GM18951 (cell line): Measurements from ENCODE around the gene OR4E1.
"Not testable (repeated sequence)": the region's sequence is repeated elsewhere in the genome, so short reads cannot be mapped to it uniquely, and the experiment has no call there.

Experiments used
- POLR2A ChIP-seq: IDR thresholded peaks from 4 replicates; pipeline ENCODE4 v1.6.1; 2011; ENCODE audit warnings: mild to moderate bottlenecking; ENCODE audit not compliant: insufficient read length, insufficient read depth; ENCODE audit errors: extremely low read depth
- in situ Hi-C: fragments of 300-500 bp; cut with MboI; formaldehyde crosslinking; loops from one replicate; pipeline ENCODE4 v1.12.0; 2022; ENCODE audit warnings: low sequenced_read_pairs, mixed read lengths, inconsistent platforms; ENCODE audit not compliant: unreplicated experiment

The OR4E1 gene

GRCh38 chr14:21675566-21675965 lies 1.9 kb upstream of the OR4E1 start:
- in situ Hi-C loops, result no loop called here
- no peak for TF ChIP-seq POLR2A

GRCh38 chr14:21672116-21672515 lies 1.5 kb downstream of the OR4E1 start:
- in situ Hi-C loops, result no loop called here
- TF ChIP-seq POLR2A, result no peak

GRCh38 chr14:21671371-21671770 lies 2.2 kb downstream of the OR4E1 start:
- in situ Hi-C loops, result no loop called here

GRCh38 chr14:21669284-21669683 lies 4.3 kb downstream of the OR4E1 start:
- in situ Hi-C loops, result no loop called here
- no peak for TF ChIP-seq POLR2A

More at GRCh38 chr14:21671371-21671770, 2.2 kb downstream of the OR4E1 start:
- TF ChIP-seq POLR2A, result no peak

GRCh38 chr14:21668377-21668776 lies 5.2 kb downstream of the OR4E1 start:
- TF ChIP-seq POLR2A, result no peak
- in situ Hi-C loops, result no loop called here

GRCh38 chr14:21656980-21657379 lies 16.6 kb downstream of the OR4E1 start:
- in situ Hi-C loops, result no loop called here
- TF ChIP-seq POLR2A, result no peak

GRCh38 chr14:21654215-21654614 lies 19.4 kb downstream of the OR4E1 start:
- no peak for TF ChIP-seq POLR2A
- in situ Hi-C loops, result no loop called here

GRCh38 chr14:21653331-21653885 lies 20.2 kb downstream of the OR4E1 start, which contains the start of gene OR4E2:
TSS of gene OR4E2 (plus strand) at chr14:21653835. CDS start at chr14:21665083, 11,248 bp downstream.
- in situ Hi-C loops, result no loop called here

GRCh38 chr14:21652209-21652808 lies 21.3 kb downstream of the OR4E1 start:
- in situ Hi-C loops, result no loop called here

More at GRCh38 chr14:21653331-21653885, 20.2 kb downstream of the OR4E1 start, which contains the start of gene OR4E2:
- no peak for TF ChIP-seq POLR2A

GRCh38 chr14:21647380-21647779 lies 26.2 kb downstream of the OR4E1 start:
- no peak for TF ChIP-seq POLR2A
- in situ Hi-C loops, result no loop called here

More at GRCh38 chr14:21652209-21652808, 21.3 kb downstream of the OR4E1 start:
- TF ChIP-seq POLR2A, result no peak

GRCh38 chr14:21643407-21643806 lies 30.2 kb downstream of the OR4E1 start:
- no peak for TF ChIP-seq POLR2A
- in situ Hi-C loops, result no loop called here

- no peak for TF ChIP-seq POLR2A
These were observed 30.9 kb downstream of the OR4E1 start for GRCh38 chr14:21642683-21643082.

GRCh38 chr14:21634840-21635239 lies 38.8 kb downstream of the OR4E1 start, which contains the start of gene OR10G2:
TSS of gene OR10G2 (minus strand) at chr14:21634940. CDS start at chr14:21634842, 98 bp downstream.
- TF ChIP-seq POLR2A, result no peak
- in situ Hi-C loops, result no loop called here

More at GRCh38 chr14:21642683-21643082, 30.9 kb downstream of the OR4E1 start:
- in situ Hi-C loops, result no loop called here

- in situ Hi-C loops, result no loop called here
- no peak for TF ChIP-seq POLR2A
These were observed 42.5 kb downstream of the OR4E1 start for GRCh38 chr14:21631084-21631483.

GRCh38 chr14:21630503-21630902 lies 43.1 kb downstream of the OR4E1 start:
- in situ Hi-C loops, result not testable (repeated sequence)
